Bone marrow (tissue), 2 donors: ENCODE results near the gene KRTAP5-1.
"Not testable (repeated sequence)": the region's sequence is repeated elsewhere in the genome, so short reads cannot be mapped to it uniquely, and the experiment has no call there.

ENCODE experiments used
- DNase-seq, 2 donors: peaks; one replicate each; lab custom pipeline; 2025; lab: John Stamatoyannopoulos, UW

KRTAP5-1 gene, protein sequence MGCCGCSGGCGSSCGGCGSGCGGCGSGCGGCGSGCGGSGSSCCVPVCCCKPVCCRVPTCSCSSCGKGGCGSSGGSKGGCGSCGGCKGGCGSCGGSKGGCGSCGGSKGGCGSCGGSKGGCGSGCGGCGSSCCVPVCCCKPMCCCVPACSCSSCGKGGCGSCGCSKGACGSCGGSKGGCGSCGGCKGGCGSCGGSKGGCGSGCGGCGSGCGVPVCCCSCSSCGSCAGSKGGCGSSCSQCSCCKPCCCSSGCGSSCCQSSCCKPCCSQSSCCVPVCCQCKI

GRCh38 chr11:1584661-1585370, at the start of gene KRTAP5-1:
Gene KRTAP5-1, minus strand, starts transcription at chr11:1585283. Its CDS starts 34 bp downstream, at chr11:1585249.
- DNase-seq, result not testable (repeated sequence)

DNA sequence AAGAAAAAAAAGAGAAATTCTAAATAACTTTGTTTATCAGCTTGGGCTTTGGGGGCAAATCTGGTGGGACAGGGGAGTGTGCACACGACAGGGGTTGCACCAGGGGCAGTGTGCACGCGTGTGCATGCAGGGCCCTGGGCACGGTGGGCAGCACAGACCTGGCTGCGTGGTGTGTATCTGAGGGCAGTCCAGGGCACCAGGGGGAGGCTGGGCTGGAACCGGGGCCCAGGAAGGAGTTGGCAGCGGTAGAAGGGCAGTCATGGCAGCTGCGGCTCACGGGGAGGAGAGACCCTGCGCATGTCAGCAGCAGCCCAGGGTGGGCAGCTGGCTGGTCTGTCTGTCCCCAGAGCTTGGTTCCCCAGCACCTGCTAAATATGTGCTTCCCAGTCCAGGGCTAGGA, 48.8 kb upstream of the KRTAP5-1 start:
- DNase-seq, result no peak

DNA sequence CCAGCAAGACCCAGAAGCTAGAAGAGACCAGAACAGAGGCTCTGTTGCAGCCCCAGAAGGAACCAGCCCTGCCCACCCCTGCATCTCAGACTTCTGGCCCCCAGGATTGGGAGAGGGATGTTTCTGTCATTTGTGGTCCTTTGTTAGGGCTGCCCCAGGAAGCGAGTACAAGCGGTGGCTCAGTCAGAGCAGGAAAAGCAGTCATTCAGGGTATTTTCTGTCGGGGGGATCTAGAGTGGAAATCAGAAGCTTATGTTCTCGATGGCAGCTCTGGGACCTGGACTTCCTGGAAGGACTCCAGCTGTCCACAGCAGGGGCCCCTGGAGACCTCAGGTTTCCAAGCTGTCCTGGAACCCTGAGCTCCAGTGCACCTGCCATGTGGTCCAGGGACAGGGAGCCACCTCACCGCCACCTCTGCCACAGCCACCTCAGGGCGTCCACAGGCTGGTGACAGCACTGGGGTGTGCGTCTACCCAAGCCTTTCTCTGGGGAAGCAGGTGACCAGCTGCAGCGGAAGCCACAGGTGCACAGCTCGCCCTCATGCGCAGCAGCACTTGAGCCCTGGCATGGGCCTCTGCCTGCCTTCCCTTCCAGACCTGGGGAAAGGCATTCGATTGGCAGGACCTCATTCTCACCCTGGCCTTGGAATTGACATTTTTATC, 47.1 kb upstream of the KRTAP5-1 start:
- no peak for DNase-seq

DNA sequence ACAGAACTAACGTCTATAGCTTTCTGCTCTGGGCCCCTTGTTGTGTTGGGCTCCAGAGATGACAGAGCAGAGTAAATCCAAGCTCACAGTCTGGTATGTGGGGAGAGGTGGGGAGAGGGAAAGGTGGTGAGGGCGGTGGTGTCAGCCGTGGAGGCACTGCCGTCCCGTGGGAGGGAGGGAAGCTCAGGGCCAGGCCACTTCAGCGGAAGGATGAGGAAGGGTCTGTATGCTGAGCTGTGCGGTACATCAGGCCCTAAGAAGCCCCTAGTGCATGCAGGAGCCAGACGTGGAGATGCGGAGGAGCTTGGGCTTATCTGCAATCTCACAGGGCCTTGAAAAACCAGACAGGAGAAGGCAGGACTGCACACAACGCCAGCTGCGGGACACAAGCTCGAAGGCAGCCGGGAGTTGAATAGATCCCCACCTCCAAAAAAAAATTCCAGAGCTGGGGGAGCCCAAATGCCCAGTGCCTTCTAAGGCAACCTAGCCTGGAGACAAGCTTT, 46.0 kb upstream of the KRTAP5-1 start:
- DNase-seq, result no peak

GRCh38 chr11:1630271-1630670, 45.2 kb upstream of the KRTAP5-1 start:
- no peak for DNase-seq

DNA sequence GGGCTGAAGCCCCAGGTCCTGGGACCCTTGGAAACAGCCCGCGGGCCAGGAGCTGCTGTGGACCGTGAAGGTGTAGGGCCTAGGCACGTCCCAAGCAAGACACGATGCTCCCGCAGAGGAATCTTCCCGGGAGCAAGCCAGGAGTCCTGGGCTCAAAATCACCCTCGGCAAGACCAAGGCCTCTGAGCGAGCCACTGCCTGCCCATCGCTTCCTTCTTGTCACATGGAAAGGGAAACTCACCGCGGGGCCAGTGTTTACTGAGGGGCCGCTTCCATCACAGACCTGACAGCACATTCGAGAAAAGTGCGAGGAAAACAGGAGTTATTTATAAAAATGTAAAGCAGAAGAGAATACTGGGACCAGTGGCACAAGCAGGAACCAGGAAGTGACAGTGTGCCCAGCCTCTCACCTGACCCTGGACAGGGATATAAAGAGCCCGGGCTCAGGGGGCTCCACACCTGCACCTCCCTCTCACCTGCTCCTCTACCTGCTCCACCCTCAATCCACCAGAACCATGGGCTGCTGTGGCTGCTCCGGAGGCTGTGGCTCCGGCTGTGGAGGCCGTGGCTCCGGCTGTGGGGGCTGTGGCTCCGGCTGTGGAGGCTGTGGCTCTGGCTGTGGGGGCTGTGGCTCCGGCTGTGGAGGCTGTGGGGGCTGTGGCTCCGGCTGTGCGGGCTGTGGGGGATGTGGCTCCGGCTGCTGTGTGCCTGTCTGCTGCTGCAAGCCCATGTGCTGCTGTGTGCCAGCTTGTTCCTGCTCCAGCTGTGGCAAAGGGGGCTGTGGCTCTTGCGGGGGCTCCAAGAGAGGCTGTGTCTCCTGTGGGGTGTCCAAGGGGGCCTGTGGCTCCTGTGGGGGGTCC, 44.5 kb upstream of the KRTAP5-1 start, which contains the start of gene KRTAP5-5:
KRTAP5-5 (plus strand) TSS at position 450 of the 860 bp plus-strand sequence; CDS start at position 516, 66 bp downstream.
- no peak for DNase-seq

- DNase-seq, result peak; percentile 10 to 57
Measured at GRCh38 chr11:1628506-1629325, 43.6 kb upstream of the KRTAP5-1 start.

GRCh38 chr11:1625541-1625940, 40.5 kb upstream of the KRTAP5-1 start:
- no peak for DNase-seq

GRCh38 chr11:1624621-1625020, 39.5 kb upstream of the KRTAP5-1 start:
- no peak for DNase-seq

GRCh38 chr11:1623716-1624115, 38.6 kb upstream of the KRTAP5-1 start:
- no peak for DNase-seq

- DNase-seq, result no peak
Measured at GRCh38 chr11:1622086-1622485, 37.0 kb upstream of the KRTAP5-1 start, which contains the start of gene KRTAP5-4. Gene KRTAP5-4, minus strand, starts transcription at chr11:1622138. Its CDS starts 45 bp downstream, at chr11:1622093.

DNA sequence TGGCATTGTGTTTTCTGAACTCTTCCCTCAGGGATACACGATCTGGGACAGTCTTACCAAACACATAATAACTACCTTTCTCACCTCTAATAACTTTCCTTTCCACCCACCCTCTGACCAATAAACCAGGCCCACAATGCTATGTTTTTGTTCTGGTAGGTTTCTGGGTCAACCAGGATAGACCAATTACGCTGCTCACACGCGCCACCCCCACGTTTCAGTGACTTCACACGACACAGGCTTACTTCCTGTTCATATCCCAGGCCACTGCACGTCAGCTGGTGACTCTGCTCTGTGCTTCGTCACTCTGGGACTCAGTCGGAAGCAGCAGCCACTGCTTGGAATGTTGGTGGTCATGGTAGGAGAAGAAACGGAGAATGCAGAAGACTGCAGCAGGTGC, 34.4 kb upstream of the KRTAP5-1 start:
- no peak for DNase-seq

DNA sequence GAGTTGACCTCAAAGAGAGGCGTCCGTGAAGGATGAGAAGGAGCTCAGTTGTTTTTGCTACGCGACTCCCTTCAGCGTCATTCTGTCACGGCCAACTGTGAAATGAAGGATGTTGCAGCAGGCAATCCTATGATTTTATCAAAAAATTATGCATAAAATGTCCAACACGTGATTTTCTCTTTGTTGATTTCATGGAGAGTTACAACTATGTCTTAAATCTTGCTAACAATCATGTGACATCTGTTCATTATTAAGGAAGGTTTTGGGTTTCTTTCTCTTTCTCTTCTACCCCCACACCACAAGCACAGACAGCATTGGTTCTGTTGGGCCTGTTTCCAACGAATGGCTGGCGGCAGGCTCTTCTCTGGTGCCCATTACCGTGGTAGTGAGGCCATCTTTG, 33.1 kb upstream of the KRTAP5-1 start:
- no peak for DNase-seq

GRCh38 chr11:1608363-1608762, 23.3 kb upstream of the KRTAP5-1 start, which contains the start of gene KRTAP5-3:
Gene KRTAP5-3, minus strand, starts transcription at chr11:1608463. Its CDS starts 78 bp downstream, at chr11:1608385.
- no peak for DNase-seq

- not testable (repeated sequence) for DNase-seq
Measured at GRCh38 chr11:1607901-1608300, 22.8 kb upstream of the KRTAP5-1 start.

DNA sequence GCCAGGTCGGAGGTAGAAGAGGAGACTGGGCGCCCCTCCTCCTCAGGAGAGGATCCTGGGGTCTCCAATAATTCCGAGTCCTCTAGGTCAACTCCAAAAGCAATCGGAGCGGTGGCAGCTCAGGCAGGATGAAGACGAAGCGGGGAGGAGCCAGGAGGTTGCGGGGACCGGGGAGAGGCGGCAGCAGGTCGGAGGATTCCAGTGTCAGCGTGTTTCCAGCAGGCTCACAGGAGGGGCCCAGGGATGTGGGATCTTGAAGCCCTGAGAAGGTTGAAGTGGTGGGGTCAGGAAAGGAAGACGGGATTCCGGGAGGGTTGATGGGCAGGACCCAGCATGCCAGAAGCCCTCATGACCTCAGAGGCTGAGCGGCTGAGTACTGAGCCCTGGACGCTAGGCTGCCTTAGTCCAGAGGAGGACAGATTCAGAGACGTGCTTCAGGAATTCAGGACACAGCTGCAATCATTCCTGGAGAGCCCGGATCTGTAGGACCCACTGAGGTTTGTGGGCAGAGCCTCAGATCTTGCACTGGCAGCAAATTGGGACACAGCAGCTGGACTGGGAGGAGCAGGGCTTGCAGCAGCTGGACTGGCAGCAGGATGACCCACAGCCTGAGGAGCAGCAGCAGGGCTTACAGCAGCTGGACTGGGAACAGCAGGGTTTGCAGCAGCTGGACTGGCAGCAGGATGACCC, 22.2 kb upstream of the KRTAP5-1 start:
- DNase-seq, result not testable (repeated sequence)

GRCh38 chr11:1605923-1606322, 20.8 kb upstream of the KRTAP5-1 start:
- not testable (repeated sequence) for DNase-seq

GRCh38 chr11:1604711-1605110, 19.6 kb upstream of the KRTAP5-1 start:
- no peak for DNase-seq

GRCh38 chr11:1604181-1604580, 19.1 kb upstream of the KRTAP5-1 start:
- no peak for DNase-seq

DNA sequence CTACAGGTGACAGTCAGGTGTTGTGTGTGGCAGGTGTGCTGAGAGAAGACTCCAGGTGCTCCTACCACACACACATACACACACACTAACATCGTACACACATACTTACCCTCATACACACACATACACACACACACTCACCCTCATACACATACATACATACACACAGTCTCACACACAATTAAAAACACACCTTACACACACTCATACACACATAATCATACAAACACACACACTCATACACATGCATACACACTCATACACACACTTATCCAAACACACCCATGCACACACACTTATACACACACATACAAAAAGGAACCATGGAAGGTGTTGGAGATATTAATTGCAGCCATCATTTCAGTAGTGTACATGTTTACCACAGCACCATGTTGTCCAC, 18.5 kb upstream of the KRTAP5-1 start:
- no peak for DNase-seq
